Endothelial cell of umbilical vein (primary cell): Measurements from ENCODE around the gene TMC4. TPM values are rescaled to one million over a fixed set of nuclear protein-coding genes. Genes with fewer than 3 reads are reported as not detected.
"Not testable (repeated sequence)": the region's sequence is repeated elsewhere in the genome, so short reads cannot be mapped to it uniquely, and the experiment has no call there.

Experiments
- BruUV-seq: library from RNA; stranded (reverse); fragments of 400-500 nt; replicated peaks from 2 replicates; lab custom pipeline; 2021; lab: Mats Ljungman, UMichigan
- CTCF ChIA-PET: fragments of 300-600, 350-600 bp; sonication (Branson Sonifier 250); formaldehyde crosslinking; loops from one replicate; lab custom pipeline; 2021; ENCODE audit warnings: antibody characterized with exemption, inconsistent platforms; lab: Charles Lee
- POLR2A ChIA-PET: fragments of 300-600, 350-600 bp; sonication (Branson Sonifier 250); formaldehyde crosslinking; loops from one replicate; lab custom pipeline; 2021; ENCODE audit warnings: antibody characterized with exemption, inconsistent platforms; lab: Charles Lee
- DNase-seq: peaks from one replicate; pipeline ENCODE4 v3.0.0-alpha.2; 2011; ENCODE audit warnings: low read depth, low spot score
- FAIRE-seq: peaks from 2 replicates; lab custom pipeline; 2011; peaks lifted over from hg19 to GRCh38; lab: Jason Lieb, UNC
- H2AFZ ChIP-seq: 2 replicates; pipeline ENCODE4 v1.6.0; 2012; ENCODE audit warnings: low read depth, low read length, control low read depth, inconsistent platforms
- H3K27ac ChIP-seq: 2 replicates; pipeline ENCODE4 v1.5.1; 2011; ENCODE audit warnings: low read depth, mild to moderate bottlenecking, control low read depth, low read length, moderate library complexity; ENCODE audit not compliant: insufficient read depth
- H3K27me3 ChIP-seq, 2 experiments: 2 replicates each; pipeline versions ENCODE4 v1.6.0 to v1.6.1; 2011; ENCODE audit warnings: low read length in 2 of 2, mixed read lengths in 1 of 2; ENCODE audit not compliant: control insufficient read depth in 2 of 2, insufficient read depth in 2 of 2
- H3K36me3 ChIP-seq, 2 experiments: 2 replicates in 1 of 2; 3 replicates in 1 of 2; pipeline ENCODE4 v1.5.1; 2011; ENCODE audit warnings: low read length in 2 of 2, mild to moderate bottlenecking in 1 of 2, moderate library complexity in 1 of 2; ENCODE audit not compliant: control insufficient read depth in 2 of 2, insufficient read depth in 2 of 2; ENCODE audit errors: extremely low read depth in 1 of 2
- H3K4me1 ChIP-seq: 3 replicates; pipeline ENCODE4 v1.5.1; 2011; ENCODE audit warnings: mild to moderate bottlenecking, low read length; ENCODE audit not compliant: control insufficient read depth, insufficient read depth; ENCODE audit errors: extremely low read depth
- H3K4me2 ChIP-seq: 2 replicates; pipeline ENCODE4 v1.6.1; 2011; ENCODE audit warnings: low read length, control low read depth, mixed read lengths; ENCODE audit not compliant: insufficient read depth
- H3K4me3 ChIP-seq, 3 experiments: fragments of 200-600 bp in 1 of 3; sonication (generic), shearing (Covaris generic) in 1 of 3; replicated peaks in 1 of 3; 2 replicates each; pipeline ENCODE4 v1.5.1; 2011 to 2016; ENCODE audit warnings: control low read depth in 3 of 3, low read length in 3 of 3, mild to moderate bottlenecking in 2 of 3, inconsistent platforms in 1 of 3, low read depth in 1 of 3, moderate library complexity in 1 of 3; ENCODE audit not compliant: insufficient read depth in 1 of 3
- H3K79me2 ChIP-seq: 2 replicates; pipeline ENCODE4 v1.6.0; 2012; ENCODE audit warnings: low read length, inconsistent platforms; ENCODE audit not compliant: control insufficient read depth, insufficient read depth
- H3K9ac ChIP-seq: replicated peaks from 2 replicates; pipeline ENCODE3; 2011; ENCODE audit warnings: low read length, control low read depth; ENCODE audit not compliant: insufficient read depth; ENCODE audit errors: extremely low read depth
- H3K9me1 ChIP-seq: replicated peaks from 3 replicates; pipeline ENCODE4 v1.6.0; 2011; ENCODE audit warnings: mild to moderate bottlenecking, low read length; ENCODE audit not compliant: control insufficient read depth, insufficient read depth; ENCODE audit errors: extremely low read depth
- H3K9me3 ChIP-seq: replicated peaks from 2 replicates; pipeline ENCODE4 v1.5.1; 2012; ENCODE audit warnings: low read length, inconsistent platforms; ENCODE audit not compliant: control insufficient read depth, insufficient read depth
- H4K20me1 ChIP-seq: replicated peaks from 2 replicates; pipeline ENCODE3; 2011; ENCODE audit warnings: mild to moderate bottlenecking, low read length; ENCODE audit not compliant: control insufficient read depth, insufficient read depth; ENCODE audit errors: extremely low read depth
- EZH2 ChIP-seq: IDR thresholded peaks from 2 replicates; pipeline ENCODE4 v1.6.1; 2012; ENCODE audit warnings: borderline replicate concordance, low read depth, mild to moderate bottlenecking, moderate library complexity, low read length, inconsistent platforms; ENCODE audit not compliant: severe bottlenecking
- FOS ChIP-seq: IDR thresholded peaks from 2 replicates; pipeline ENCODE4 v1.6.1; 2011; ENCODE audit warnings: mild to moderate bottlenecking, low read length, moderate library complexity, borderline replicate concordance; ENCODE audit not compliant: insufficient read depth
- GATA2 ChIP-seq: IDR thresholded peaks from 2 replicates; pipeline ENCODE4 v1.7.0; 2011; ENCODE audit warnings: low read depth, mild to moderate bottlenecking, moderate library complexity, mixed read lengths, low read length; ENCODE audit not compliant: insufficient read length, insufficient read depth
- JUN ChIP-seq: IDR thresholded peaks from 2 replicates; pipeline ENCODE4 v1.6.1; 2011; ENCODE audit warnings: borderline replicate concordance, low read depth; ENCODE audit not compliant: insufficient read length, insufficient read depth
- MYC ChIP-seq: IDR thresholded peaks from one replicate; pipeline ENCODE4 v1.6.1; 2011; ENCODE audit warnings: mild to moderate bottlenecking, low read depth, low read length
- dilution Hi-C: fragments of 300-500 bp; cut with MboI; formaldehyde crosslinking; loops from one replicate; pipeline ENCODE4 v1.15.0; 2019; ENCODE audit warnings: low sequenced_read_pairs; ENCODE audit not compliant: extremely low pct_ligation_motif_present
- intact Hi-C: fragments of 100-400 bp; cut with micrococcal nuclease; formaldehyde crosslinking; loops from one replicate; pipeline ENCODE4 v1.10.0; 2022
- polyA plus RNA-seq, 4 experiments: library from polyadenylated mRNA; depleted of rRNA in 3 of 4; stranded (reverse) in 3 of 4; unstranded in 1 of 4; fragments of >200 nt; gene quantifications; 2 replicates each; pipeline versions ENCODE4 v1.2.1 to v1.2.3, GENCODE V29; 2011 to 2012; ENCODE audit warnings: missing spikeins in 1 of 4
- total RNA-seq: library from RNA; stranded (reverse); gene quantifications from 2 replicates; pipeline ENCODE4 v1.2.3, GENCODE V29; 2021
- TF ChIP-seq, protein P1 (sequence below): IDR thresholded peaks from 2 replicates; pipeline ENCODE4 v1.6.1; 2011; ENCODE audit not compliant: insufficient read depth, insufficient read length

Gene TMC4
- total and polyA plus RNA-seq, 2 donors (not counting 3 experiments of a cell fraction or from before 2014, with no cell fraction given) = 0.71 to 1.7 TPM

DNA sequence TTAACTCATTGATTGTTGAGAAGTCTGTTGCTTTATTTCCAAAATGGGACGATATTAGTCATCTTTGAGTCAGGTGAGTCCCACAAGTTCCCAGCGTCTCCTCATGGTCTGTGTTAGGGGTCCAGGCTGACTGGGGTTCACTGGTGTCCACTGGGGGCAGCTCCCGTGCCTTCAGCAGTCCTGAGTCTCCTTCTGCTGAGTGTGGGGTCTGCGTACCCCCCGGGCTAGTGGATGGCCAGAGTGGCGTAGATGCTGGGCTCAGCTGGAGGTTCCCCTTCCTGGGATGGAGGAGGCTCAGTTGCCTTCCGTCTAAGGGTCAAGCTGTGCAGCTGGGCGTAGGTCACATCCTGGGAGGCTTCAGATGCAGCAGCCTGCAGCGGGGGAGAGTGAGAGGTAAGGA, 43.9 kb upstream of the TMC4 start:
- CTCF ChIA-PET = no interaction called here
- Histone ChIP-seq H3K9me3 (no peaks in the 10 kb centered on the region), H4K20me1 (no peaks in the 10 kb centered on the region), H3K27ac (no peak overlapping the region), H3K4me1 (no peaks in the 10 kb centered on the region), H3K4me2 (no peak overlapping the region), H2AFZ (no peak overlapping the region), H3K79me2 (no peaks in the 10 kb centered on the region), H3K27me3 (no peaks in the 10 kb centered on the region), H3K4me3 (no peak overlapping the region), H3K9me1 (no peaks in the 10 kb centered on the region), H3K9ac (no peak overlapping the region), H3K36me3 (no peaks in the 10 kb centered on the region)
- no peak for DNase-seq
- TF ChIP-seq GATA2 (no peak), EZH2 (no peak), MYC (no peak), FOS (no peak), JUN (no peak)
- TF ChIP-seq, protein P1, sequence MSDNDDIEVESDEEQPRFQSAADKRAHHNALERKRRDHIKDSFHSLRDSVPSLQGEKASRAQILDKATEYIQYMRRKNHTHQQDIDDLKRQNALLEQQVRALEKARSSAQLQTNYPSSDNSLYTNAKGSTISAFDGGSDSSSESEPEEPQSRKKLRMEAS = no peak
- BruUV-seq = no TSS peak
- intact Hi-C loops (no loop called here), dilution Hi-C loops (no loop called here)
- POLR2A ChIA-PET = no interaction called here
- FAIRE-seq = no peak

DNA sequence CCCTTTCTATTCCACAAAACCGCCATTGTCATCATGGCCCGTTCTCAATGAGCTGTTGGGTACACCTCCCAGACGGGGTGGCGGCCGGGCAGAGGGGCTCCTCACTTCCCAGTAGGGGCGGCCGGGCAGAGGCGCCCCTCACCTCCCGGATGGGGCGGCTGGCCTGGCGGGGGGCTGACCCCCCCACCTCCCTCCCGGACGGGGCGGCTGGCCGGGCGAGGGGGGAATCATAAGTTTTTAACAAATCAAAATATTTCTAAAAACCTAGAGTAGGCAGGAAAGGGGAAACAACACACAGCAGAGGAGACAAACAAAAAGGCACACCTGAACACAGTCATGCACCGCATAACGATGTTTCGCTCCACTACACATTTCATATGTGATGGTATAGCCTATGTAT, 41.8 kb upstream of the TMC4 start:
- H2AFZ ChIP-seq, H3K27me3 ChIP-seq, BruUV-seq, CTCF ChIA-PET, H3K4me2 ChIP-seq, H3K27ac ChIP-seq, intact Hi-C loops, POLR2A ChIA-PET, H4K20me1 ChIP-seq, dilution Hi-C loops, H3K9me3 ChIP-seq, H3K9me1 ChIP-seq, H3K36me3 ChIP-seq, H3K4me1 ChIP-seq, H3K9ac ChIP-seq, DNase-seq, FAIRE-seq, H3K79me2 ChIP-seq, H3K4me3 ChIP-seq: not testable (repeated sequence)

DNA sequence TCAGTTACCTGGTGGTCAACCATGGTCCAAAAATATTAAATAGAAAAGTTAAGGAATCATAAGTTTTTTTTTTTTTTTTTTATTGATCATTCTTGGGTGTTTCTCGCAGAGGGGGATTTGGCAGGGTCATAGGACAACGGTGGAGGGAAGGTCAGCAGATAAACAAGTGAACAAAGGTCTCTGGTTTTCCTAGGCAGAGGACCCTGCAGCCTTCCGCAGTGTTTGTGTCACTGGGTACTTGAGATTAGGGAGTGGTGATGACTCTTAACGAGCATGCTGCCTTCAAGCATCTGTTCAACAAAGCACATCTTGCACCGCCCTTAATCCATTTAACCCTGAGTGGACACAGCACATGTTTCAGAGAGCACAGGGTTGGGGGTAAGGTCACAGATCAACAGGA, 41.3 kb upstream of the TMC4 start:
- H3K4me1 ChIP-seq, H2AFZ ChIP-seq, H3K27me3 ChIP-seq, H4K20me1 ChIP-seq, POLR2A ChIA-PET, H3K27ac ChIP-seq, FAIRE-seq, H3K79me2 ChIP-seq, DNase-seq, dilution Hi-C loops, H3K4me3 ChIP-seq, H3K9me3 ChIP-seq, H3K36me3 ChIP-seq, intact Hi-C loops, H3K9ac ChIP-seq, H3K9me1 ChIP-seq, H3K4me2 ChIP-seq, CTCF ChIA-PET, BruUV-seq: not testable (repeated sequence)
